ENCODE results near the gene ZNF816.

ZNF816 gene

DNA sequence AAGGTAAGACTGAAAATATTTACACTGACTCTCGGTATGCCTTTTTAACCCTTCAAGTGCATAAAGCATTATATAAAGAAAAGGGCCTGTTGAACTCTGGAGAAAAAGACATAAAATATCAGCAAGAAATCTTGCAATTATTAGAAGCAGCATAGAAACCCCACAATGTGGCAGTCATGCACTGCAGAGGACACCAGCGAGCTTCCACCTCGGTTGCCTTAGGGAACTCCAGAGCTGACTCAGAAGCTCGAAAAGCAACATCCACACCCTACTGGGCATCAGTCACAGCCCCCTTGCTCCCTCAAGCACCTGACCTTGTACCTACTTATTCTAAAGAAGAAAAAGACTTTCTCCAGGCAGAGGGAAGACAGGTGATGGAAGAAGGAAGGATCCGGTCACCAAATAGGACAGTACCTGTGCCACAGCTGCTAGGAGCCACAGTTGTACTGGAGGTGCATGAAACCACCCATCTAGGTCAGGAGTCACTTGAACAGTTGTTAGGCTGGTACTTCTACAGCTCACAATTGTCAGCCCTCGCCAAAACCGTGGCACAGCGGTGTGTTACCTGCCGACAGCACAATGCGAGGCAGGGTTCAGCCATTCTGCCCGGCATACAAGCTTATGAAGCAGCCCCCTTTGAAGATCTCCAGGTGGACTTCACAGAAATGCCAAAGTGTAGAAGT lies 2.9 kb downstream of the ZNF816 start:
- TF ChIP-seq ZFX (IDR thresholded peaks at IDR 0.05) = no peak
- TF ChIP-seq, protein P1, sequence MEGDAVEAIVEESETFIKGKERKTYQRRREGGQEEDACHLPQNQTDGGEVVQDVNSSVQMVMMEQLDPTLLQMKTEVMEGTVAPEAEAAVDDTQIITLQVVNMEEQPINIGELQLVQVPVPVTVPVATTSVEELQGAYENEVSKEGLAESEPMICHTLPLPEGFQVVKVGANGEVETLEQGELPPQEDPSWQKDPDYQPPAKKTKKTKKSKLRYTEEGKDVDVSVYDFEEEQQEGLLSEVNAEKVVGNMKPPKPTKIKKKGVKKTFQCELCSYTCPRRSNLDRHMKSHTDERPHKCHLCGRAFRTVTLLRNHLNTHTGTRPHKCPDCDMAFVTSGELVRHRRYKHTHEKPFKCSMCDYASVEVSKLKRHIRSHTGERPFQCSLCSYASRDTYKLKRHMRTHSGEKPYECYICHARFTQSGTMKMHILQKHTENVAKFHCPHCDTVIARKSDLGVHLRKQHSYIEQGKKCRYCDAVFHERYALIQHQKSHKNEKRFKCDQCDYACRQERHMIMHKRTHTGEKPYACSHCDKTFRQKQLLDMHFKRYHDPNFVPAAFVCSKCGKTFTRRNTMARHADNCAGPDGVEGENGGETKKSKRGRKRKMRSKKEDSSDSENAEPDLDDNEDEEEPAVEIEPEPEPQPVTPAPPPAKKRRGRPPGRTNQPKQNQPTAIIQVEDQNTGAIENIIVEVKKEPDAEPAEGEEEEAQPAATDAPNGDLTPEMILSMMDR (conservative IDR thresholded peaks at IDR 0.05) = no peak
- no peak overlapping the region for H3K27ac ChIP-seq

DNA sequence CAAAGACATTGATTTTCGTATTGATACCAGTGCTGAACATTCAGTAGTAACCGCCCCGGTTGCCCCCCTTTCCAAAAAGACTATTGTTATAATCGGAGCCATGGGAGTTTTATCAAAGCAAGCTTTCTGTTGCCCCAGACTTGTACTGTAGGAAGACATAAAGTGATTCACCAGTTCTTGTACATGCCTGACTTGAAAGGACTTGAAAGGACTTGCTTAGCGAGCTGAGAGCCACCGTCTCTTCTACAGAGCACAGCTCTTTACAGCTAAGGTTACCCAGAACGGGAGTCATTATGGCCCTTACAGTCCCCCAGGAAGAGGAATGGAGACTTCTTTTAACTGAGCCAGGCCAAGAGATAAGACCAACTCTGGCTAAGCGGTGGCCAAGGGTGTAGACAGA lies 5.1 kb downstream of the ZNF816 start:
- H3K27ac ChIP-seq = no peak overlapping the region
- TF ChIP-seq, protein P1 (conservative IDR thresholded peaks at IDR 0.05) = no peak
- no peak for TF ChIP-seq ZFX (IDR thresholded peaks at IDR 0.05)

DNA sequence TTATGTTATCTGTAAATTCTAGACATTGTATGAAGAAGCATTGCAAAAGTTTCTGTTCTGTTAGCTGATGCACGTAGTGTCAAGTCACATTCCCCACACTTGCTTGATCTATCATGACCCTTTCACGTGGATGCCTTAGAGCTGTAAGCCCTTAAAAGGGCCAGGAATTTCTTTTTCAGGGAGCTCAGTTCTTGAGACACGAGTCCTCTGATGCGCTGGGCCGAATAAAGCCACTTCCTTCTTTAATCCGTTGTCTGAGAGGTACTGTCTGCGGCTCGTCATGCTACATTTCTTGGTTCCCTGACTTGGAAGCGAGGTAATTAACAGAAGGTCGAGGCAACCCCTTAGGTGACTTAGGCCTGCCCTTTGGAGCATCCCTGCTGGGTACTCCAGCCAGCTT lies 5.8 kb downstream of the ZNF816 start:
- no peak overlapping the region for H3K27ac ChIP-seq
- TF ChIP-seq, protein P1 (conservative IDR thresholded peaks at IDR 0.05) = no peak
- TF ChIP-seq ZFX (IDR thresholded peaks at IDR 0.05) = no peak

DNA sequence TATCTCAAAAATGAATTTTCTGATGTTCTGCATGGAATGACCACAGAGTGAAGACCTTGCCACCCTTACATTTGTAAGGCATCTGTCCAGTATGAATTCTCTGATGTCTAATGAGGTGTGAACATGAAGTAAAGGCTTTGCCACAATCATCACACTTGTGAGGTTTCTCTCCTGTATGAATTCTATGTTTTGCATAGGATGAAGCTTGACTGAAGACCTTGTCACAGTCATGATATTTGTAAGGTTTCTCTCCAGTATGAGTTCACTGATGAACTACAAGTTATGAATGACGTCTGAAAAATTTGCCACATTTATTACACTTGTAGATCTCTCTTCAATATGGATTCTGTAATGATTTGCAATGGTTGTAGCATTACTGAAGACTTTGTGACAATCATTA lies 13.3 kb downstream of the ZNF816 start:
- H3K27ac ChIP-seq = no peak overlapping the region
- no peak for TF ChIP-seq ZFX (IDR thresholded peaks at IDR 0.05)
- TF ChIP-seq, protein P1 (conservative IDR thresholded peaks at IDR 0.05) = no peak

DNA sequence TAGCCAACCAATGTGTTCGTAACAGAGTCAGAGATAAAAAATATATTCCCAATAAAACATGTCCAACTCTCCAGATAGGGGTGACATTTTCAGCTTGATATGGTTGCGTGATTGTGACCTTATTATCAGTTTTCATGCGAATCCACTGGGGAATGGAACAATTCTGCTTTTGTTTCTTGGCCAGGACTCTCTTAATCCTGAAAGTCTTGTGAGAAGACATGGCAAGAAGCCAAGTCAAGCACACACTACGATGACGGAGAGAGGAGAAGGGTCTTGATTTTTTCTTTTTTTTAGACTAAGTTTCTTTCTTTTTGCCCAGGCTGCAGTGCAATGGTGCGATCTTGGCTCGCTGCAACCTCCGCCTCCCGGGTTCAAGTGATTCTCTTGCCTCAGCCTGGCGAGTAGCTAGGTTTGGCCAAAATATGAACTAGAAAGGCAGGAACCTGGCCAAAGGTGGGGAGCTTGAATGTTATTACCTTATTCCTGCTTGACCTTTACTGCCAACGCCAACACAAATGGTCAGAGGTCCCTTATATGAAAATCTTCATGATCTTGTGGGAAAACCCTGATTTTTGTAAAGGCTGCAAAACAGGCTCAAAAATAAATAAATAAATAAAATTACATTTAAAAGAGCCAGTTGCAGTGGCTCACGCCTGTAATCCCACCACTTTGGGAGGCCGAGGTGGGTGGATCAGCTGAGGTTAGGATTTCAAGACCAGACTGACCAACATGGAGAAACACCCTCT lies 14.5 kb downstream of the ZNF816 start:
- H3K27ac ChIP-seq = no peak overlapping the region
- TF ChIP-seq, protein P1 (conservative IDR thresholded peaks at IDR 0.05) = no peak
- no peak for TF ChIP-seq ZFX (IDR thresholded peaks at IDR 0.05)

DNA sequence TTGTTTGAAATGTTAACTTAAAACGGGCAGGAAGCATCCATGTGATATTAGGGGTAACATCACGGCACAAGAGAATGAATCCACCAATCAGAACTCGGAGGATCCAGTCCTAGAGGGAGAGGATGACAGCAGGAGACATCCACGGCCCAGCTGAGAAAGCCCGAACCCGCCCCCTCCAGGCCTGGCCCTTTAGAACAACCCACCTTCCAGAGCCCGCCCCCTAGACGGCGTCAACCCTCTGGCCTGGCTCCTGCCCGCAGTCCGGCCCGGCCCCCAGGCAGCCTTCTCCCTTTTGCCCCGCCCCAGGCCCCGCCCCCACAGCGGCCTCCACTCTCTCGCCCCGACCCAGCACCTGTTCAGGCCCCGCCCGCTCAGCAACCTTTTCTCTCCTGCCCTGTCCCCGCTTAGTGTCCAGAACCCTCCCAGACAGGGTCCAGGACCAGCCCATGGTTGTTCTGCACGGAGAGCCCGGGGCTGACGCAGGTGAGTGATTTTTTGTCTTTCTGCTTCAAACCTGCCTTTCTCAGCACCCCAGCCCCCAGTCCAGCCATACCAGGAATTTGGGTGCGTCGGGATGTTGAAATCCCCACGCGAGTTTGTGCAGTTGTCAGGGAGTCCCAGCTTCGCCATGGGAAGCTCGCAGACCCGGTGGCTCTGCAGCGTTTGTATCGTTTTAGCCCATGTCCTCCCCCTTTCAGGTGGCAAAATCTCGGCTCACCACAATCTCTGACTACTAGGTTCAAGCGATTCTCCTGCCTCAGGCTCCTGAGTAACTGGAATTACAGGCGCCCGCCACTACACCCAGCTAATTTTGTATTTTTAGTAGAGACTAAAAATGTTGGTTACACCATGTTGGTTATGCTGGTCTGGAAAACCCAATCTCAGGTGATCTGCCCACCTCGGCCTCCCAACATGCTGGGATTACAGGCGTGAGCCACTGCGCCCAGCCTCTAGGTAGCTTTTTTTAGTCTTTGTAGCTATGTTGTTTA lies 16.1 kb downstream of the ZNF816 start:
- TF ChIP-seq ZFX (IDR thresholded peaks at IDR 0.05) = no peak
- TF ChIP-seq, protein P1 (conservative IDR thresholded peaks at IDR 0.05) = no peak

More for the DNA sequence above, 16.1 kb downstream of the ZNF816 start:
- H3K27ac ChIP-seq = no peak overlapping the region
